DOHH2 (cell line): ENCODE measurements around the gene CPXM2.

Experiments
- CTCF ChIP-seq: fragments of 200-600 bp; sonication (generic); IDR thresholded peaks from one replicate; pipeline ENCODE4 v1.5.1; 2014; ENCODE audit warnings: antibody characterized with exemption, mild to moderate bottlenecking, low read depth, low read length; ENCODE audit not compliant: poor library complexity, severe bottlenecking
- EZH2phosphoT487 ChIP-seq: fragments of 200-600 bp; sonication (generic); IDR thresholded peaks from 2 replicates; pipeline ENCODE4 v1.6.1; 2017; ENCODE audit warnings: borderline replicate concordance, mild to moderate bottlenecking, antibody characterized with exemption, low read length, moderate library complexity, mixed read lengths

DNA sequence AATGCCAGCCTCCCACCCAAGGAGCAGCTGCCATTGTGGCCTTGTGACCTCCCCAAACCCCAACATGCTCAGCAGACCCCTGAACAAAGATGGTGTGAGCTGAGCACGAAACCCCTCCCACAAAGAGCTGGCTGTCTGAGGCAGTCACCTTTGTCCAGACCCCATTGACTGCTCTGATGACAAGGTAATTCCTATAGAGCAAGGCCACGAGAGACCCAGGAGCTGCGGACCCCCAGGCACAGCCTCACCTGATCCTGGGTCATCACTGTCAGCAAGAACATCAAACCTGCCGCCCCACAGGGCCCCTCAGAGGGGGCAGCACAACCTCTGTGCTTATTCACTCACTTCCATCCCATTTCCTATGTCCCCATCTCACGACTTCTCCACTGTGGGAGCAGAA, 102.6 kb downstream of the CPXM2 start:
- TF ChIP-seq CTCF (no peak), EZH2phosphoT487 (no peak)
